Measurements from ENCODE around the gene UBL4A.

UBL4A gene

DNA sequence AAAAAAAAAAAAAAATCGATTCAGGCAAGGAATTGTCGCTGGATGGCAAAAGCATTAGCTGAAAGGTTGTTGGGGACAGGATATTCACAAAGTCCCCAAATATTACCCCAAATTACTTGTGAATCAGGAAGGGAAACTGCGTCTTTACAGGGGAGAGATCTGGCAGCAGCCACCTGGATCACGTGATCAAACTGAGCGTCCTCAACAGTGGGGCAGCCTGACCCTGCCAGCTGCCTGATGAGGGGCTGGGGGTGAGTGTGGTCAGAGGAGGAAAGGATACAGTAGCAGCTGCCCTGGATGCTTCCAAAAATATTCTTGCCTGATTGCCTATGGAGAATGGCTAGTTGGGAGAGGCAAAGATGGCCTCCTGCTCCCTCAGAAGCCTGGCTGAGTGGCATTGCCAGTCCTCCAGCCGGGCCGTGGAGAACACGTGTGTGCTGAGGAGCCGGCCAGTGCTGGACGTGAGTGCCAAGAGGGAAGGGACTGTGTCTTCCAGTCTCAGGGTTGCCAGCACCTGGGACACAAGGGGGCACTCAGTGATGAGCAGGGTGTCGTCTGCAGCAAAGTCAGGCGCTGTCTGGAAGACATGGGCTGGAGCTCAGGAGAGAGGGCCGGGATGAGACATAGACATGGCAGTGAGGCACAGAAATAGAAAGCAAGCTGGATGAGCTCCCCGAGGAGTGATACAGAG, 4.4 kb downstream of the UBL4A start:
- no peak overlapping the region for H3K4me3 ChIP-seq (ENCODE audit: extremely low read depth, insufficient read depth, low read length, poor library complexity, severe bottlenecking)

DNA sequence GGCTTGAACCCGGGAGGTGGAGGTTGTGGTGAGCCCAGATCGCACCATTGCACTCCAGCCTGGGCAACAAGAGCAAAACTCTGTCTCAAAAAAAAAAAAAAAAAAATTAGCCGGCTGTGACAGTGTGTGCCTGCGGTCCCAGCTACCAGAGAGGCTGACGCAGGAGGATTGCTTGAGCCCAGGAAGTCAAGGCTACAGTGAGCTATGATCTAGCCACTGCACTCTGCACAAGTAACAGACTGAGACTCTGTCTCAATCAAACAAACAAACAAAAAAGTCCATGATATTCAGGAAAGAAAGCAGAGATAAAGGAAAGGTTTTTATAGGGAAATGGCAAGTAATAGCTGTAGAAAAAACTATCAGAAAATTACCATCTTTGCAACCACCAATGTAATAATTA, 5.2 kb downstream of the UBL4A start:
- Histone ChIP-seq H3K4me3 (ENCODE audit: extremely low read depth, insufficient read depth, low read length, poor library complexity, severe bottlenecking) (no peak overlapping the region), H3K27ac (ENCODE audit: low read depth, low read length, severe bottlenecking) (no peak overlapping the region), H3K4me1 (ENCODE audit: control insufficient read depth, insufficient read depth, low read length, poor library complexity, severe bottlenecking) (no peaks in the 10 kb centered on the region), H3K9me3 (ENCODE audit: control insufficient read depth, low read length) (no peaks in the 10 kb centered on the region), H3K36me3 (ENCODE audit: control insufficient read depth, insufficient read depth, low read length) (peaks cover 19% of the 10 kb centered on the region)
- WGBS, 2 experiments (ENCODE audit: insufficient coverage in 2 of 2) = no CpG with 5 or more reads among the region's 5 CpGs

More for the DNA sequence above, 4.4 kb downstream of the UBL4A start:
- Histone ChIP-seq H3K36me3 (ENCODE audit: control insufficient read depth, insufficient read depth, low read length) (peaks cover 19% of the 10 kb centered on the region), H3K9me3 (ENCODE audit: control insufficient read depth, low read length) (no peaks in the 10 kb centered on the region), H3K4me1 (ENCODE audit: control insufficient read depth, insufficient read depth, low read length, poor library complexity, severe bottlenecking) (no peaks in the 10 kb centered on the region), H3K27ac (ENCODE audit: low read depth, low read length, severe bottlenecking) (no peak overlapping the region)
- WGBS, 2 experiments (ENCODE audit: insufficient coverage in 2 of 2) = 89 to 93% methylated on average over 5 to 8 of the region's 14 CpGs

DNA sequence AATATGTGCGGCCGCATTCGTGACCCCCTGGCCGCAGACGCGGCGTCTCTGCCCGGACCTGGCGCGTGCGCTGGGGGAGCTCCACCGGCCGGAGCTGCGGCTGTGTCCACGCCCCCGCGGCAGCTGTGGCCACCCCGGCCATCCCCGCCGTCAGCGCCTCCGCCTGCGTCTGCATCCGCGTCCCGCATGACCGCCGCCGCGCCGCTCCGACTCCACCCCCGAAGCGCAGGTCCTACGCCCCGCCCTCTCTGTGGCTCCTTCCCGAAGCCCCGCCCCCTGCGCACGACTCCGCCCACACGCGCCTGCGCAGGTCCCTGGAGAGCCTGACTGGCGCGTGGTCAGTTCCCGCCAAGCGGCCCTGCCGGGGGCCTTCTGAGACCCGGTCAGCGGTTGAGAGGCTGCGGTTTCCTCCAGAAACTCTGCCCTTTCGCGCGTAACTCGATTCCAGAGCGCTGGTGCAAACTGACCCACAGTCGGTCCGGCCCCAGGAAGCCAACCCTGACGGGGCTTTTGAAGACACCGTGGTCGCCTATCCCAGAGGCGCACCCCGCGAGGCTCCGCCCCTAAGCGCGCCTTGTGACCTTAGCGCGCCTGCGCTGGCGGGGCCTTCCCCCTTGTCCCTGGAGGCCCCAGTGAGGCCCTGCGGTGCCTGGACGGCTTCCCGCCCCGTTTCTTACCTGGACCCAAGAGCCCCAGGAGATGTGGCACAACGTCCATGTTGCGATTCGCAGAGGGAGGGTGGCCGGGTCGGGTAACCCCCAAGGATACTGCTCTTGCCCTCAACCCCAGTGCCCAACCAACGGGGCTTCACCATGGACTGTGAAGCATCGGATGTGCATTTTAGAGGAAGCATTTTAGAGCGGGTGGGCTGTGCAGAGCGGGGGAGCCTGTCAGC, 7.4 kb downstream of the UBL4A start, which contains the start of gene LAGE3:
TSS of gene LAGE3 (minus strand) at position 554 of the 895 bp plus-strand sequence. CDS start at position 188, 366 bp downstream.
- Histone ChIP-seq H3K36me3 (ENCODE audit: control insufficient read depth, insufficient read depth, low read length) (peaks cover 3% of the 10 kb centered on the region), H3K4me1 (ENCODE audit: control insufficient read depth, insufficient read depth, low read length, poor library complexity, severe bottlenecking) (no peaks in the 10 kb centered on the region), H3K9me3 (ENCODE audit: control insufficient read depth, low read length) (no peaks in the 10 kb centered on the region), H3K27ac (ENCODE audit: low read depth, low read length, severe bottlenecking) (peak within 1 kb of the TSS; percentile 10), H3K4me3 (ENCODE audit: extremely low read depth, insufficient read depth, low read length, poor library complexity, severe bottlenecking) (peak within 1 kb of the TSS; percentile 44)
- 9 to 12% methylated on average over 25 to 58 of the region's 85 CpGs for WGBS, 2 experiments (ENCODE audit: insufficient coverage in 2 of 2)

DNA sequence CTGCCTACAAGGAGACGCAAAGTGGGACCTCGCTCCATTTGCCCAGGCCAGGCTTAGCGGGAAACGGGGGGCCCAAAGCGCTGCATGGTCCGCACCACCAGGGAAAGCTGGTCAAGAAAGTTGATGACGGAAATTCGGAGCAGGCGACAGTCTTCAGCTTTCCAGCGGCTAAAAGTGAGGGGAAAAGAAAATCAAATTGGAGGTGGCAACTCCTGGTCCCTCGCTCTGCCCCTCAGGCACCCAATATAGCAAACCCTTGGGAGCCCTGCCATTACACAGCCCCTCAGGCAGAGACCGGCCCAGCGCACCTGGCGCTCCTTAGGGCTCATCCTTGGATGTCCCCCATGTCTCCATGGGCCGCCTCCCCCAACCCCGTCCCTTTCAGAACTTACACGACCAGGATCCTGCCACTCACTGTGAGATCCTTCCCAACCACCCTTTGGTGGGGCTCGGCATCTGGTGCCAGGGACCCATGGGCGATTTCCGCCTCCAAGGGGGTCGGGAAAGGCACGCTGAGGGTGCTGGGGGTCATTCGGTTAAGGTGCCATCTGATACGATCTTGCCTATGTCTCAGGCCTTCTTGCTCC, 8.4 kb downstream of the UBL4A start:
- Histone ChIP-seq H3K27ac (ENCODE audit: low read depth, low read length, severe bottlenecking) (peak overlapping the region; percentile 10), H3K4me3 (ENCODE audit: extremely low read depth, insufficient read depth, low read length, poor library complexity, severe bottlenecking) (peak overlapping the region; percentile 44), H3K36me3 (ENCODE audit: control insufficient read depth, insufficient read depth, low read length) (no peaks in the 10 kb centered on the region), H3K9me3 (ENCODE audit: control insufficient read depth, low read length) (no peaks in the 10 kb centered on the region), H3K4me1 (ENCODE audit: control insufficient read depth, insufficient read depth, low read length, poor library complexity, severe bottlenecking) (no peaks in the 10 kb centered on the region)
- WGBS, 2 experiments (ENCODE audit: insufficient coverage in 2 of 2) = 70 to 88% methylated on average over 10 of the region's 24 CpGs

DNA sequence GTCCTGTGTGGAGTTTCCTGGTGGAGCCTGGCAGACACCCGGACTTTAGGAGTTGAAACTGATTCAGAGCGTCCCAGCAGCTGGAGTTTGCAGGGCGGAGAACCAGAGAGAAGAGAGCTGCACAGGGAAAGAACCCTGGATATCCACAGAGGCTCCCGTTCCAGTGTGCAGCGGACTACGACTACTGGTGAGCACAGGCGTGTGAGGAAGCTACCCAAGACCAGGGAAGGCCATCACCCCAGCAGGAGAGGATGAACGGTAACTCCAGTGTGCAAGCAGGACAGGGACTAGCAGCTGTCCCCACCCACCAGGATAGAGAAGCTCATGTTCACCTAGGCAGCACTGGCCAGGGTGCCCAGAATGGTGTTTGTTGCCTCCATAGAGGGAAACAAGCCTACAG, 9.6 kb downstream of the UBL4A start:
- H3K27ac ChIP-seq (ENCODE audit: low read depth, low read length, severe bottlenecking) = no peak overlapping the region
- peaks cover 5% of the 10 kb centered on the region for H3K36me3 ChIP-seq (ENCODE audit: control insufficient read depth, insufficient read depth, low read length)
- no peak overlapping the region for H3K4me3 ChIP-seq (ENCODE audit: extremely low read depth, insufficient read depth, low read length, poor library complexity, severe bottlenecking)
- WGBS, 2 experiments (ENCODE audit: insufficient coverage in 2 of 2) = 90 to 92% methylated on average over 2 to 4 of the region's 8 CpGs
- no peaks in the 10 kb centered on the region for H3K4me1 ChIP-seq (ENCODE audit: control insufficient read depth, insufficient read depth, low read length, poor library complexity, severe bottlenecking)
- no peaks in the 10 kb centered on the region for H3K9me3 ChIP-seq (ENCODE audit: control insufficient read depth, low read length)

DNA sequence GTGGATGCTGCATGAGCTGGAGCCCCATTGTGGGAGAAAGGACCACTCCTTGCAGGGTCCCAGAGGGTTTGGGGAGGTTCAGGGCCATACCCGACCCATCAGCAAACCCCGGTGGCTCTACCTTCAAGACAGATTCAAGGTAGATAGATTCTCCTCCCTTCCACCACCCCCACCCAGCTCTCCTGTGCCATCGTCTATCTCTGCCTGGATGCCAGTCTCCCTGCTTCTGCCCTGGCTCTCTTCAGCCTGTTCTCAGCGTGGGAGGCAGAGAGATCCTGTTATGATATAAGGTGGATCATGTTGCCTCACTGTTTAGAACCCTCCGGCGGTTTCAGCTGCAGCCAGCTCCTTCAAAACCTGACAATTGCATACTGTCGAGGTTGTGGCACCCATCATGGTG, 12.7 kb downstream of the UBL4A start:
- 80% methylated on average over 1 of the region's 7 CpGs; no CpG with 5 or more reads in 1 of the 2 experiments for whole genome bisulfite sequencing, 2 experiments (ENCODE audit: insufficient coverage in 2 of 2)
- H3K9me3 ChIP-seq (ENCODE audit: control insufficient read depth, low read length) = no peaks in the 10 kb centered on the region
- no peak overlapping the region for H3K27ac ChIP-seq (ENCODE audit: low read depth, low read length, severe bottlenecking)
- H3K4me1 ChIP-seq (ENCODE audit: control insufficient read depth, insufficient read depth, low read length, poor library complexity, severe bottlenecking) = no peaks in the 10 kb centered on the region
- H3K36me3 ChIP-seq (ENCODE audit: control insufficient read depth, insufficient read depth, low read length) = peaks cover 22% of the 10 kb centered on the region
- no peak overlapping the region for H3K4me3 ChIP-seq (ENCODE audit: extremely low read depth, insufficient read depth, low read length, poor library complexity, severe bottlenecking)

DNA sequence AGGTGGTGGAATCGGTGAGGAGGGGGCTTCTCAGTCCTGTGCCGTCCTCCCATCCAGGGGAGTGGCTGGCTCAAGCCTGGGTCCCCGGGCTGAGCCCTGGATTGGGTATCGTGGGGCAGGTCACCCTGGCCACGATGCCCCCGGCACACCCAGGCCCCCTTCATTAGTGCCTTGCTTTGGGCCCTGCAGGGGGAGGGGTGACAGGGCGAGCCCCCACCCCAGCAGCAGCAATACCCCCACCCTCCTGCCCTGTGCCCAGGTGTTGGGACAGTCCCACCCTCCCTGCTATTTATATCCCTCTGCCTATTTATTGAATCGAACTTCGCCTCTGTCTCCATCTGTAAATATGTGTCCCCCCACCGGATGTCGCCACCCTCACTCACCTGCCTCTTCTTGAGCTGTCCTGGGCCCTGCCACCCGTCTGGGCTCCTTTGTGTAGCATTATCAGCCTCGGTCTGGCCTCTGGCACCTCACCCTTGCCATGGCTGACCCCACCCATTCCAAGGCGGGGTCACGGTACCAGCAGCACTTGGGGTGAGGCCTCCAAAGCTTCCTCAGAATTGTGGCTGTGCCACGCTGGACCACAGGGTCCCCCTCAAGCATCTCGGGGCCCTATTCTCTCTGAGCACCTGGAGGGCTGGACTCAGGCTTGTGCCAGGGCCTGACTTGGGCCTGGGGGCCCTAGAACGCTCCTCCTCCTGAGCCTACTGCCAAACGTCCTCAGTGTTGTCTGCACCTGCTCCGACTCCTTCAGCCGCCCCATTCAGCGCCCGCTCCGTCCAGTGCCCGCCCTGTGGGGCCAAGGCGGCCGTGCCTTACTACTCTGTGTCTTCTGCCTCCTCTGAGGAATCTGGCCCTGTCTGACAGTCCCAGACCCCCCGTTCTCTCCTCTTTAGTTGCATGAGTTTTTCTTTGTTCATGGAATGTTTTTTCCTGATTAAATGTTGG, 13.5 kb downstream of the UBL4A start:
- Histone ChIP-seq H3K36me3 (ENCODE audit: control insufficient read depth, insufficient read depth, low read length) (peaks cover 29% of the 10 kb centered on the region), H3K27ac (ENCODE audit: low read depth, low read length, severe bottlenecking) (no peak overlapping the region), H3K9me3 (ENCODE audit: control insufficient read depth, low read length) (no peaks in the 10 kb centered on the region), H3K4me1 (ENCODE audit: control insufficient read depth, insufficient read depth, low read length, poor library complexity, severe bottlenecking) (no peaks in the 10 kb centered on the region), H3K4me3 (ENCODE audit: extremely low read depth, insufficient read depth, low read length, poor library complexity, severe bottlenecking) (no peak overlapping the region)
- 91 to 93% methylated on average over 16 to 17 of the region's 28 CpGs for WGBS, 2 experiments (ENCODE audit: insufficient coverage in 2 of 2)

DNA sequence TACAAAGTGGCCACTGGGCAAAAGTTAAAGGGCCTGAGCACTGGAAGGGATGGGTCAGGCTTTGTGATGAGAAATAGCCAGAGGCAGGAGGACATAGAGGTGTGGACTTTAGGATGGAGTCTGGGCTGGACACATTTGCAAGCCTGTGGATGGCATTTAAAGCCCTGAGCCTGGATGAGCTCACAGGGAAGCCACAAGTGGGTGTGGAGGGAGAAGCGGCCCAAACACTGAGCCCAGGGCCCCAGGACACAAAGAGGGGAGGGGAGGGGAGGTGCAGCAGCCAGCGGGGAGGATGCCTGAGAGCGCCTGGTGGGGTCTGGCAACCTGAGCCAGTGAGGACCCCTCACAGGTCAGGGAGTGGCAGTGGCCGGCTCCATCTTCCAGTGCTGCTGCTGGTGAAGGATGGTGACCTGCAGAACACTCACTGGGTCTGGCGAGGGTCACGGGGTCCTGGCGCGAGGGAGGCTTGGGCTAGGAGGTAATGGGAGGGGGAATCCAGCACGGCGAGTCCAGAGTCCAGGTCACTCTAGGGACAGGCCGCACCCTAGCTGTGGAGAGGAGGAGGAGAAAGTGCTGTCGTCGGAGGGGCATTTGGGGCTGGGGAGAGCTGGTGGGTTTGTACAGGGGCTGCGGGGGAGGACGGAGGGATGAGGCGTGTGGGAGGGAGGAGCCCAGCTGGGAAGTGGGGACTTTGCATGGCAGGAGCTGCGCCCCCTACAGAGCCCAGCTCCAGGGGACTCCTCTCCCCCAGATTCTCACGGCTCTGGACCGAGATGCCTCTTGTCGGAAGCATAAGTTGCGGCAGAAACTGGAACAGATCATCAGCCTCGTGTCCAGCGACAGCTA, 14.4 kb downstream of the UBL4A start:
- peaks cover 29% of the 10 kb centered on the region for H3K36me3 ChIP-seq (ENCODE audit: control insufficient read depth, insufficient read depth, low read length)
- no peaks in the 10 kb centered on the region for H3K9me3 ChIP-seq (ENCODE audit: control insufficient read depth, low read length)
- no peak overlapping the region for H3K27ac ChIP-seq (ENCODE audit: low read depth, low read length, severe bottlenecking)
- H3K4me3 ChIP-seq (ENCODE audit: extremely low read depth, insufficient read depth, low read length, poor library complexity, severe bottlenecking) = no peak overlapping the region
- WGBS, 2 experiments (ENCODE audit: insufficient coverage in 2 of 2) = 83 to 88% methylated on average over 1 of the region's 23 CpGs
- no peaks in the 10 kb centered on the region for H3K4me1 ChIP-seq (ENCODE audit: control insufficient read depth, insufficient read depth, low read length, poor library complexity, severe bottlenecking)

DNA sequence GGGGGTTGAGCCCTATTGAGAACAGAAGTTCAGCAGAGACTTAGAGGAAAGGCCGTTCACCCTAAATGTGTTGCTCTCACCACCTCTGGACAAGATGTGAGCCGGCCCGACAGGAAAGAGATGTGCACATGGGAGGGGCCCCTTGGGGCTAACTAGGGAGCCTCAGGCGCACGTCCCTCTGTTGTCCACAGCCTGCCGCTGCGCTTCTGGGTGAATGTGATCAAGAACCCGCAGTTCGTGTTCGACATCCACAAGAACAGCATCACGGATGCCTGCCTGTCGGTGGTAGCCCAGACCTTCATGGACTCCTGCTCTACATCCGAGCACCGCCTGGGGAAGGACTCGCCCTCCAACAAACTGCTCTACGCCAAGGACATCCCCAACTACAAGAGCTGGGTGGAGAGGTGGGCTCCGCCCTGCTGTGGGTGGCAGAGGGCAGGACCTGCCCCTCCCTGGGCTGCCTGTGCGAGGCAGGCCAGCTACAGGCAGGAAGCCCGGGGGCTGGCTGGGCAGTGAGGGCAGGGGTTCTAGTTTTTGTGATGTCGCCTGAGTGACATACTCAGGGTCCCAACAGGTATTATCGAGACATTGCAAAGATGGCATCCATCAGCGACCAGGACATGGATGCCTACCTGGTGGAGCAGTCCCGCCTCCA, 15.4 kb downstream of the UBL4A start:
- Histone ChIP-seq H3K27ac (ENCODE audit: low read depth, low read length, severe bottlenecking) (no peak overlapping the region), H3K4me1 (ENCODE audit: control insufficient read depth, insufficient read depth, low read length, poor library complexity, severe bottlenecking) (no peaks in the 10 kb centered on the region), H3K9me3 (ENCODE audit: control insufficient read depth, low read length) (no peaks in the 10 kb centered on the region), H3K4me3 (ENCODE audit: extremely low read depth, insufficient read depth, low read length, poor library complexity, severe bottlenecking) (no peak overlapping the region), H3K36me3 (ENCODE audit: control insufficient read depth, insufficient read depth, low read length) (peaks cover 32% of the 10 kb centered on the region)
- 95 to 99% methylated on average over 14 to 16 of the region's 23 CpGs for WGBS, 2 experiments (ENCODE audit: insufficient coverage in 2 of 2)
